GM12875 (cell line): Measurements from ENCODE around the gene CNTNAP5.

Experiments used
- H3K4me3 ChIP-seq: one replicate; pipeline ENCODE4 v1.5.1; 2011; ENCODE audit warnings: low read depth, low read length, control low read depth
- CTCF ChIP-seq: IDR thresholded peaks from 2 replicates; pipeline ENCODE4 v1.5.1; 2011; ENCODE audit warnings: low read depth, mild to moderate bottlenecking, control low read depth, inconsistent platforms, low read length, moderate library complexity, borderline replicate concordance; ENCODE audit not compliant: insufficient read depth

Gene CNTNAP5

GRCh38 chr2:124112966-124113365 lies 87.9 kb downstream of the CNTNAP5 start:
- no peak for TF ChIP-seq CTCF
- no peak overlapping the region for H3K4me3 ChIP-seq

- H3K4me3 ChIP-seq, result no peak overlapping the region
- TF ChIP-seq CTCF, result no peak
These were observed 95.2 kb downstream of the CNTNAP5 start for GRCh38 chr2:124120246-124120645.

- TF ChIP-seq CTCF, result no peak
- no peak overlapping the region for H3K4me3 ChIP-seq
These were observed 96.0 kb downstream of the CNTNAP5 start for GRCh38 chr2:124121106-124121505.

- TF ChIP-seq CTCF, result no peak
- H3K4me3 ChIP-seq, result no peak overlapping the region
These were observed 96.7 kb downstream of the CNTNAP5 start for GRCh38 chr2:124121760-124122275.

- H3K4me3 ChIP-seq, result no peak overlapping the region
- no peak for TF ChIP-seq CTCF
These were observed 97.3 kb downstream of the CNTNAP5 start for GRCh38 chr2:124122340-124122739.

GRCh38 chr2:124131276-124131675 lies 106.2 kb downstream of the CNTNAP5 start:
- no peak overlapping the region for H3K4me3 ChIP-seq
- TF ChIP-seq CTCF, result no peak

- no peak for TF ChIP-seq CTCF
- H3K4me3 ChIP-seq, result no peak overlapping the region
These were observed 111.0 kb downstream of the CNTNAP5 start for GRCh38 chr2:124136110-124136509.
